ENCODE data around the gene SLC28A1.
"Not testable (repeated sequence)": the region's sequence is repeated elsewhere in the genome, so short reads cannot be mapped to it uniquely, and the experiment has no call there.

SLC28A1 gene

DNA sequence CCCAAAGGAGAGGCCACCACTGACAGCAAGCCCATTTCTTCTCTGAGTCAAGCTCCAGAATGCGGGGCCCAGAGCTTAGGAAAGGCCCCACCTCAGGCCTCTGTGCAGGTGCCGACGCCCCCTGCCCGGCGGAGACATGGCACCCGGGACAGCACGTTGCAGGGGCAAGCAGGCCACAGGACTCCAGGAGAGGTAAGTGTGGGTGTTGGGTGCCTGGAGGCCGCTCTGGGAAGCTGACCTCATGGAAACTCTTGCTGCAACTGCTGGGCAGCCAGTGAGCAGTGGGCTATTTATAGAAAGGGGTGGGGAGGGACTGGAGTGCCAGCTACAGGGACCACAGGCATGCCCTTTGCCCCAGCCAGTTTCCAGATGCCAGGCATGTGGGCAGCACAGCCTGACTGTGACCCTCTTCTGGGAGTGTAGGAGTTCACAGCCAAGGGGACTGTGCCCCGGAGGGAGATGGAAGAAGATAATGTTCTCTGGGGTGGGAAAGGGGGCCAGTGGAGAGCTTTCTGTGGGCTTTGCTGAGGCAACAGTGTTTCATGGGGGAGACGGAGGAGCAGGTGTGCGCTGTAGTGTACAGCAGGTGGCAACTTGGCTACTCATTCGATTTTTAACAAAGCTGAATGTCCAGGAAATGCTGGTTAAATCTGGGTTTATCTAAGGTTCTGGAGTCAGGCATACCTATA is 43.6 kb upstream of the SLC28A1 start:
- TF ChIP-seq, protein P1, sequence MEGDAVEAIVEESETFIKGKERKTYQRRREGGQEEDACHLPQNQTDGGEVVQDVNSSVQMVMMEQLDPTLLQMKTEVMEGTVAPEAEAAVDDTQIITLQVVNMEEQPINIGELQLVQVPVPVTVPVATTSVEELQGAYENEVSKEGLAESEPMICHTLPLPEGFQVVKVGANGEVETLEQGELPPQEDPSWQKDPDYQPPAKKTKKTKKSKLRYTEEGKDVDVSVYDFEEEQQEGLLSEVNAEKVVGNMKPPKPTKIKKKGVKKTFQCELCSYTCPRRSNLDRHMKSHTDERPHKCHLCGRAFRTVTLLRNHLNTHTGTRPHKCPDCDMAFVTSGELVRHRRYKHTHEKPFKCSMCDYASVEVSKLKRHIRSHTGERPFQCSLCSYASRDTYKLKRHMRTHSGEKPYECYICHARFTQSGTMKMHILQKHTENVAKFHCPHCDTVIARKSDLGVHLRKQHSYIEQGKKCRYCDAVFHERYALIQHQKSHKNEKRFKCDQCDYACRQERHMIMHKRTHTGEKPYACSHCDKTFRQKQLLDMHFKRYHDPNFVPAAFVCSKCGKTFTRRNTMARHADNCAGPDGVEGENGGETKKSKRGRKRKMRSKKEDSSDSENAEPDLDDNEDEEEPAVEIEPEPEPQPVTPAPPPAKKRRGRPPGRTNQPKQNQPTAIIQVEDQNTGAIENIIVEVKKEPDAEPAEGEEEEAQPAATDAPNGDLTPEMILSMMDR (IDR thresholded peaks at IDR 0.05; ENCODE audit: low read length, missing control alignments) = no peak
- peak; percentile 76 for DNase-seq (ENCODE audit: low read depth)
- H3K4me3 ChIP-seq (replicated peaks; ENCODE audit: low read depth, low read length) = no peak overlapping the region

DNA sequence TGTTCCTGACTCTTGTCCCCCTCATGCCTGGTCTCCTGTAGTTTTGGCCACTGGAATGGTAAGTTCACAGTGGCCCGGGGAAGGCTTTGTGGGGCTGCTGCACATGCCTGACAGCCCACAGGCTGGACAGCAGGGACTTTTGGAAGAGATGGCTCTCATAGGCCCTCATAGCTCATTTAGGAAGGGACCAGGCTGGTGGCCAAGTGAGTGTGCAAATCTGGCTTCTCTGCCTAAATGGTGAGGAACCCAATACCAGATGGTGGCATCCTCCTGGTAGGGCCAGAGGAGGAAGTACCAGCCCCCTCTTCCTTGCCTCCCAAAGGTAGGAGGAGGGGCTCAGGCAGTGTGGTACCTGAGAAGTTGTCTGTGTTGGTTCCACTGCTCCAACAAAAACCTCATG is 41.7 kb upstream of the SLC28A1 start:
- no peak for DNase-seq (ENCODE audit: low read depth)
- TF ChIP-seq, protein P1 (IDR thresholded peaks at IDR 0.05; ENCODE audit: low read length, missing control alignments) = no peak
- no peak overlapping the region for H3K4me3 ChIP-seq (replicated peaks; ENCODE audit: low read depth, low read length)

DNA sequence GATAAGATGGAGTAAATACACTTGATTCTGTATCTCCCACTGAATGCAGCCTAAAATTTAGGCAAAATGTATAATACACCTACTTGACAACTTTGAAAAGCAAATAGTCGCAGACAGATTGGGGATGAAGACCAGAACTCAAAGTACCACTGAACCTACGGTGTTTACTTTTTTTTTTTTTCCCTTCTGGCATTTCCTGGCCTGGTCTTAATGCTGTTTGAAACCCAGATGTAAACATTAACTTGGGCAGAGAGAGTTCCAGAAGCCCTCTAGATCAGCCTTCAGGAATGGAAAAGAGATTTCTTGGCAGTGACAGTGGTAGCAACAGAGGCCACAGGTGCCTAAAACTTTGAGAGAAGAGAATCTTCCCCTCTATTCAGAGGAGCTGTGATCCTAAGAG is 39.5 kb upstream of the SLC28A1 start:
- TF ChIP-seq, protein P1 (IDR thresholded peaks at IDR 0.05; ENCODE audit: low read length, missing control alignments) = no peak
- no peak for DNase-seq (ENCODE audit: low read depth)

DNA sequence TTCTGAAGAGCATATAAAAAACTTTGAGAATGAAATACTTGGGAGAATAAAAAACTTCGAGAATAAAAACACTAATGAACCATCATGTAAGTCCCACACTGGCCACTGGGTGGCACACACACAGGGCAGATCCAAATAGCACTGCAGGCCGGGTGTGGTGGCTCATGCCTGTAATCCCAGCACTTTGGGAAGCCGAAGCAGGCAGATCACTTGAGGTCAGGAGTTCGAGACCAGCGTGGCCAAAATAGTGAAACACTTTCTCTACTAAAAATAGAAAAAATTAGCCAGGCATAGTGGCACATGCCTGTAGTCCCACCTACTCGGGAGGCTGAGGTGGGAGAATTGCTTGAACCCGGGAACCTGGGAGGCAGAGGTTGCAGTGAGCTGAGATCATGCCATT is 38.8 kb upstream of the SLC28A1 start:
- DNase-seq (ENCODE audit: low read depth) = peak; percentile 81
- TF ChIP-seq, protein P1 (IDR thresholded peaks at IDR 0.05; ENCODE audit: low read length, missing control alignments) = peak; percentile 62
- H3K4me3 ChIP-seq (replicated peaks; ENCODE audit: low read depth, low read length) = not testable (repeated sequence)

More for the DNA sequence above, 39.5 kb upstream of the SLC28A1 start:
- no peak overlapping the region for H3K4me3 ChIP-seq (replicated peaks; ENCODE audit: low read depth, low read length)

DNA sequence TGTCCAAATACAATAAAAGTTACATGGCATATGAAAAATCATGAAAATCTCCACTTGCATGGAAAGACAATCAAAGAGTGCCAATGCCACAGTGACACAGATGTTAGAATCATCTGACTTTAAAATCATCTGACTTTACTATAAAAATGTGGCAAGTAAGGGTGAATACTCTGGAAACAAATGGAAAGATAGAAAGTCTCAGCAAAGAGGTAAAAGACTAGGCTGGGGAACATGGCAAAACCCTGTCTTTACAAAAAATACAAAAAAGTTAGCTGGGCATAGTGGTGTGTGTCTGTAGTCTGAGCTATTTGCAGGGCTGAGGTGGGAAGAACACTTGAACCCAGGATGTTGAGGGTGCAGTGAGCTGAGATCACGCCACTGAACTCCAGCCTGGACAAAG is 38.2 kb upstream of the SLC28A1 start:
- no peak for DNase-seq (ENCODE audit: low read depth)
- TF ChIP-seq, protein P1 (IDR thresholded peaks at IDR 0.05; ENCODE audit: low read length, missing control alignments) = no peak
- no peak overlapping the region for H3K4me3 ChIP-seq (replicated peaks; ENCODE audit: low read depth, low read length)

DNA sequence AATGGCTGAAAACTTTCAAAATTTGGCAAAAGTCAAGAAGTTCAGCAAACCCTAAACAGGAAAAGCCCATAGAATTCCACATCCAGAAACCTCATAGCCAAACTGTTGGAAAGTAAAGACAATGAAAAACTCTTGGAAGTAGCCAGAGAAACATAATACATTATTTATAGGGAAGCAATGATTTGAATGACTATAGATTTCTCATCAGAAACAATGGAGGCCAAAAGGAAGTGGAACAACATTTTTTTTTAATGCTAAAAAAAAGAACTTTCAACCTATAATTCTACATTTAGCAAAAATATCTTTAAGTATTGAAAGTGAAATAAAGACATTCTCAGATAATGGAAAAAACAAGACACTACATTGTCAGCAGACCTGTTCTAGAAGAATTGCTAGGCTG is 37.1 kb upstream of the SLC28A1 start:
- DNase-seq (ENCODE audit: low read depth) = no peak
- H3K4me3 ChIP-seq (replicated peaks; ENCODE audit: low read depth, low read length) = no peak overlapping the region
- TF ChIP-seq, protein P1 (IDR thresholded peaks at IDR 0.05; ENCODE audit: low read length, missing control alignments) = no peak

DNA sequence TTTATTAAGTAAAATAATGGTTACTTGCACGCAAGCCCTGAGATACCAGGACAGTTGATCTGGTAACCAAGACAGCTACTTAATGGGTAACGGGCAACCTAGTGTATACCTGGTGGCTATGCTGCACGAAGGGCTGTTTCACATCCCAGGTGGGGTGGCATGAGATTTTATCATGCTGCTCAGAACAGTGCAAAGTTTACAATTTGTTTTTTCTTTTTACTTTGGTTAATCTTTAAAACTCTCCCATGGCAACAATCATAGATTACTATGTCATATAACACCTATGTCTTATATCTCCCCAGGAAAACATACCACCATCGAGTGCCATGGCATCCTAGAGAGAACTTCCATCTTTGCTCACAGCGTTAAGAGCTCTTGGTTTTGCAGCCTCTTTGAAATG is 32.2 kb upstream of the SLC28A1 start:
- TF ChIP-seq, protein P1 (IDR thresholded peaks at IDR 0.05; ENCODE audit: low read length, missing control alignments) = no peak
- no peak for DNase-seq (ENCODE audit: low read depth)
- H3K4me3 ChIP-seq (replicated peaks; ENCODE audit: low read depth, low read length) = no peak overlapping the region

All from fibroblast of pulmonary artery (primary cell).